GM19043 (cell line): Measurements from ENCODE around the gene MAFG.
"Not testable (repeated sequence)": the region's sequence is repeated elsewhere in the genome, so short reads cannot be mapped to it uniquely, and the experiment has no call there.

Experiments
- ATAC-seq: cut with Tn5 transposase; IDR thresholded peaks from one replicate; pipeline ENCODE4 v1.9.1; 2021; ENCODE audit warnings: low read depth; ENCODE audit not compliant: unreplicated experiment

MAFG gene

GRCh38 chr17:81958633-81959342 lies 31.3 kb upstream of the MAFG start:
- ATAC-seq: no peak

DNA sequence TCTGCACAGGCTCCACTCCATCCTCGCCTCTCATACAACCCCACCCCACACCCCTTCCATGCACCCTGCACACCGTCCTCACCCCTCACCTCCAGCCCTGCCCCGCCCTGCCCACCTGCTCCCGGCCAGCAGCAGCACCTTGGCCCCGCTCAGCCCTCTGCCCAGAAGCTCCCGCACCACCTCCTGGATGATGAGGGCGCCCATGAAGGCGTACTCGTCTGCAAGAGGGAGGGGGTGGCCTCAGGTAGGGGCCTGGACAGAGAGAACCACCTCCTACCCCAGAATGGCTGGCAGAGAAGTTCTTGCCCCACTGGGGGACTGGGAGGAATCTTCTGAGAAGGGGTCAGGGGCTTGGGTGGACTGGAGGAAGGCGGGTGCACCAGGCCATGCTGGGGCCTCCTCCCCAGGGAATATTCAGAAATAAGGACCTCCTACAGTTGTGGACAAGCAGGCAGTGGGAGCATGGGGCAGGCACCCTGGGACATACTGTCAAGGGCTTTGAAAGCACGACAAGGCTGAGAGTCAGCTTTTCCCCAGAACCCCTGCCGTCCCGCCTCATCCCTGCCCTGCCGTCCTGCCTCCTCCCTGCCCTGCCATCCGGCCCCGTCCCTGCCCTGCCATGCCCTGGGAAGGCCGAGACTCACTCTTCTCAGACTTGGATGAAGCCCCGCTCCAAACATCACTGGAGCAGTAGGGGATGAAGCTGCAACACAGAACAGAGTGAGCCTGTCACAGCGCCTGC lies 30.3 kb upstream of the MAFG start:
- no peak for ATAC-seq

DNA sequence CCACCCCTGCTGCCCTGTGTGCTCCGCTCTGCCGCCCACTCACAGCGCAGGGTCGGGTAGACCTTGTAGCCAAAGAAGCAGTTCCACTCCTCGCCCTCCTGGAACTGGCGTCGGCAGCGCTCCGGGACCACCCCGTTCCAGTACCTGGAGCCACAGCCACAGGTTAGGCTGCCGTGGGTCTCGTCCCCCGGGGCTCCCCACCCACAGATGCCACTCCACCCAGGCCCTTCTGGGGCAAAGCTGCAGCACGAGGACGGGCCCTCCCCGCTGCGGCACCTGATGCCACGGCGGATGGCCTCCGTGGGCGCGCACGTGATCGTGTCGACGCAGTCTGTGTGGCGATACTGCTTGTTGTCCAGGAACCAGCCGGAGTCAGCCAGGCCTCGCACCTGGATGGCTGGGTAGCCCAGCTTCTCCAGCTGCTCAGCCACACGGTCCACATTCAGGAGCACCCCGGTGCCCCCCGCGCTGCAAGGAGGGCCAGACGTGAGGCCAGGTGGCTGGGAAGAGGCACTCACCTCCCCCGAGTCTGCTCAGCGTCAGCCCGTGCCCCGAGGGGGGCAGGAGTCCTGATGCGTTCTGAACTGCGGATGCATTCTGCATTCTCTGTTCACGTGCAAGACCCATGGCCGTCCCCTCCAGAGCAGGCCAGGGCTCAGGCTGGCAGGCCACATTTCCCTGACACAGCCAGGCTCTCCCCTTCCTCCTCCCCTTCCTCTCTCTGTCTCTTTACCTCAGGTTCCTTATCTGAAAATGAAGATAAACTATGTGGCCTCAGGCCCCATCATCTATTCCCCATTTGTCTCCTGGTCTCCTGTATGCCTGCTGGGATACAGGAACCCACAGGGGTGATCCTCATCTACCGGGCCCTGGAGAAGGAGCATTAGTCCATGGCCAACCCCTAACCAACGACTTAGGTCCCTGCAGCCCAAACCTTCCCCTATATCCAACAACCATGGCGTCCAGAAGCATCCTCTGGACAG lies 29.4 kb upstream of the MAFG start:
- ATAC-seq: no peak

DNA sequence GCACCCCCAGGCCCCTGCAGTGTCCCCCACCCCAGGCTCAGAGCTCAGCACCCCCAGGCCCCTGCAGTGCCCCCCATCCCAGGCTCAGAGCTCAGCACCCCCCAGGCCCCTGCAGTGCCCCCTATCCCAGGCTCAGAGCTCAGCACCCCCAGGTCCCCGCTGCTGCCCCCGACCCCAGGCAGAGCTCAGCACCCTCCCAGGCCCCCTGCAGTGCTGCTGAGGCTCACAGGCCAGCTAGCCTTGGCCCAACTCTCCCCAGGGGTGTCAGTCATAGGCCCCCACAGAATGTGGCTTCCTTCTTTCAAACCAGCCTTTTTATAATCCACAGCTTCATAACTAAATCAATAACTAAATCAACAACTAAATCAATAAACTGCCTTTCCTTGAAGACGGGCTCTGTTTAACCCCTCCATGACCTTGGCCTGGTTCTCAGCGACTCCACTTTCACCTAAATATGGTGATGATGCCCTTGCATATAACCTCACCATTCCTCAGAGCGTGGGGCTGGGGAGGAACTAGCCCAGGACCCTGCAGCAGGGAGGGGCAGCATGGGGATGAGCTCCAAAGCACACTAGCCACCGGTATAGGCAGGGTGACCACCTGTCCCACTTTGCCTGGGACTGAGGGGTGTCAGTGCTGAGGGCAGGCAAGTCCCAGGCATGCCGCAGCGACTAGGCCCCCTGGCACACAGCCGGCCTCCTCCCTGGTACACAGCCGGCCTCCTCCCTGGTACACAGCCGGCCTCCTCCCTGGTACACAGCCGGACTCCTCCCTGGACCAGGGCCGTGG lies 28.4 kb upstream of the MAFG start:
- no peak for ATAC-seq

GRCh38 chr17:81955058-81955681 lies 27.6 kb upstream of the MAFG start:
- ATAC-seq: no peak

DNA sequence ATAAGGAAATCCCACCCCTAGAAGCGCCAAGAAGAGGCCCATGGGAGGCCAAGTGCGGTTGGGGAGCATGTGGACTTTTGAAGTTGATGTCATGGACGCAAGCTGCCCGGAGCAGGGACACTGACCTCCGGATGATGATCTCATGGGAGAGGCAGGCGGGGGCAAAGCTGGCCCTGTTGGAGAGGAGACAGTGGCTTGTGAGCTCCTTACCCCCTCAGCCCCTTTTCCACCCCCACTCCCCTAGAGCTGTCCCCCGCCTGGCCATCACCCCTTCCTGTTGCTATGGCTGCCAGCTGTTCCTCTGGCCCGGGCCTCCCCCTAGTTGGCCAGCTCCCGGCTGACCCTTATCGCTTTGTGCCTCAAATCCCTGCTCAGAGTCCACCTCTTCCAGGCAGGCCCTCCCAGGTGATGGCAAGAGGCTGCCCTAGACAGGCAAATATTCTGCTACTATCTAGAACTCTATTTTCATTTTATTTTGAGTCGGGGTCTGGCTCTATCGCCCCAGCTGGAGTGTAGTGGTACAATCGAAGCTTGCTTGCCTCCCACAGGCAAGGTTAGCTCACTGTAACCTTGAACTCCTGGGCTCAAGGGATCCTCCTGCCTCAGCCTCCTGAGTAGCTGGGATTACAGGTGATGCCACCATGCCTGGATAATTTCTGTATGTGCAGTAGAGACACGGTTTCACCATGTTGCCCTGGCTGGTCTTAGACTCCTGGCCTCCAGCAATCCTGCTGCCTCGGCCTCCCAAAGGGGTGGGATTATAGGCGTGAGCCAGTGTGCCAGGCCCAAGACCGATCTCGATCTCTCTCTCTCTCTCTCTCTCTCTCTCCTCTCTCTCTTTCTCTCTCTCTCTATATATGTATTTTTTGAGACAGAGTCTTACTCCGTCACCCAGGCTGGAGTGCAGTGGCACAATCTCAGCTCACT lies 26.9 kb upstream of the MAFG start:
- ATAC-seq: no peak

DNA sequence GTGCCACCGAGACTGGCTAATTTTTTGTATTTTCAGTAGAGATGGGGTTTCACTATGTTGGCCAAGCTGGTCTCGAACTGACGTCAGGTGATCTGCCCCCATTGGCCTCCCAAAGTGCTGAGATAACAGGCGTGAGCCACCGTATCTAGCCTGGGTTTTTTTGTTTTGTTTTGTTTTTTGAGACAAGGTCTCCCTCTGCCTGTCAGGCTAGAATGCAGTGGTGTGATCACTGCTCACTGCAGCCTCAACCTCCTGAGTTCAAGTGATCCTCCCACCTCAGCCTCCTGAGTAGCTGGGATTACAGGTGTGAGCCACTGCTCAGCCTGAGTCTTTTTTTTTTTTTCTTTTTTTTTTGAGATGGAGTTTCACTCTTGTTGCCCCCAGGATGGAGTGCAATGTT lies 25.9 kb upstream of the MAFG start:
- not testable (repeated sequence) for ATAC-seq

DNA sequence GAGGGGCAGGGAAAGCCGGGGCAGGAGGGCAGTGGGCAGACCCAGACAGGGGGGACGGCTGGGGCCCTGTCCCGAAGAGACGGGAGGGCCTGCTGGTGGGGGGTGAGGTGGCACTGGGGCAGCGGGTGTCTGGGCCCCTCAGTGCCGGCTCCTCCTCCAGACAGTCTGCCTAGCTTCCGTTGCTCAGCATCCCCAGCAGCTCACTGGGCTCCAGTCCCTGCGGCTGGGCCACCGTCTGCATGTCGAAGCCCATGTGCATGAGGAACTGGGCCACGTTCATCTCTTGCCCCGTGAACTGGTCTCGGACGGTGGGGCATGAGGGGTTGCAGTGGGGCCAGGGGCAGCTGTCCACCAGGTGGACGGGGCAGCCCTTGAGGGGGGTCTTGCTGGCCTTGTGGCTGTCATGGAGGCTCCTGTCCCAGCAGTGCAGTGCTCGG lies 25.3 kb upstream of the MAFG start:
- no peak for ATAC-seq

- no peak for ATAC-seq
These were observed 24.5 kb upstream of the MAFG start for GRCh38 chr17:81951785-81952684.

- ATAC-seq: no peak
These were observed 23.0 kb upstream of the MAFG start for GRCh38 chr17:81950501-81950900.

- no peak for ATAC-seq
These were observed 21.3 kb upstream of the MAFG start for GRCh38 chr17:81948635-81949378.

- ATAC-seq: no peak
These were observed 19.7 kb upstream of the MAFG start, which contains the start of gene MYADML2 for GRCh38 chr17:81947189-81947588. Gene MYADML2, minus strand, starts transcription at chr17:81947233. Its CDS starts 5,492 bp downstream, at chr17:81941741.

DNA sequence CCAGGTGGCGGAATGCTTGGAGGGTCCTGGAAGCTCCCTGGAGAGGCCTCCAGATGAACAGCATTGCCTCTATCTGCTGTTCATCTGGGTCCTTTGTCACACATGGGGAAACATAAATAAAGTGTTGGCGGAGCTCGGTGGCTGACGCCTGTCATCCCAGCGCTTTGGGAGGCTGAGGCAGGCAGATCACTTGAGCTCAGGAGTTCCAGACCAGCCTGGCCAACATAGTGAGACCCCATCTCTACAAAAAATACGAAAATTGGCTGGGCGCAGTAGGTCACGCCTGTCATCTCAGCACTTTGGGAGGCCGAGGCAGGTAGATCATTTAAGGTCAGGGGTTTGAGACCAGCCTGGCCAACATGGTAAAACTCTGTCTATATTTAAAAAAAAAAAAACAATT lies 17.3 kb upstream of the MAFG start:
- no peak for ATAC-seq

DNA sequence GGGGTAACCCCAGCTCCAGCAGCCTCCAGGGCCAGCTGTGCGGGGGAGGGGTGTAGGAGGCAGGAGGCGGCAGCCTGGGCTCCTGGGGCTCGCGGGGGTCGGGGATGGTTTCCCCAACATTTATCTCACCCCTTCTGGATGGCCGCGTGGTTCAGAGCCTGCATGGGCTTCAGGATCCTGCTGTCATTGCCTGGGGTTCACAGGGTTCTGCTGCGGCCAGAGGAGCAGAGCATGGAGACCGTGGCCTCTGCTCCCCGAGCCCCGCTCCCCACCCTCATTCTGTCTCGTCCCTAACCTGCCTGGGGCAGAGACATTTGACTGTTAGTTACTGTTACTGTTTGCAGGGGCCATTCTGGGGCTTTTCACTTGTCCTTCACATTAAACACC lies 14.6 kb upstream of the MAFG start:
- no peak for ATAC-seq

- no peak for ATAC-seq
These were observed 14.1 kb upstream of the MAFG start for GRCh38 chr17:81941484-81942166.
